HL-60 (cell line): Measurements from ENCODE around the gene CAMK2D.

Source experiments
- GABPA ChIP-seq: IDR thresholded peaks from 2 replicates; pipeline ENCODE4 v1.6.1; 2012; ENCODE audit warnings: low read depth
- POLR2AphosphoS5 ChIP-seq: IDR thresholded peaks from 2 replicates; pipeline ENCODE4 v1.6.1; 2012; ENCODE audit warnings: low read depth
- SPI1 ChIP-seq: IDR thresholded peaks from 2 replicates; pipeline ENCODE4 v1.6.1; 2012; ENCODE audit warnings: low read depth, mild to moderate bottlenecking, borderline replicate concordance
- TF ChIP-seq, protein P1 (sequence below): IDR thresholded peaks from one replicate; pipeline ENCODE4 v1.5.1; 2011; ENCODE audit warnings: low read length, control low read depth, inconsistent platforms; ENCODE audit not compliant: insufficient read depth

DNA sequence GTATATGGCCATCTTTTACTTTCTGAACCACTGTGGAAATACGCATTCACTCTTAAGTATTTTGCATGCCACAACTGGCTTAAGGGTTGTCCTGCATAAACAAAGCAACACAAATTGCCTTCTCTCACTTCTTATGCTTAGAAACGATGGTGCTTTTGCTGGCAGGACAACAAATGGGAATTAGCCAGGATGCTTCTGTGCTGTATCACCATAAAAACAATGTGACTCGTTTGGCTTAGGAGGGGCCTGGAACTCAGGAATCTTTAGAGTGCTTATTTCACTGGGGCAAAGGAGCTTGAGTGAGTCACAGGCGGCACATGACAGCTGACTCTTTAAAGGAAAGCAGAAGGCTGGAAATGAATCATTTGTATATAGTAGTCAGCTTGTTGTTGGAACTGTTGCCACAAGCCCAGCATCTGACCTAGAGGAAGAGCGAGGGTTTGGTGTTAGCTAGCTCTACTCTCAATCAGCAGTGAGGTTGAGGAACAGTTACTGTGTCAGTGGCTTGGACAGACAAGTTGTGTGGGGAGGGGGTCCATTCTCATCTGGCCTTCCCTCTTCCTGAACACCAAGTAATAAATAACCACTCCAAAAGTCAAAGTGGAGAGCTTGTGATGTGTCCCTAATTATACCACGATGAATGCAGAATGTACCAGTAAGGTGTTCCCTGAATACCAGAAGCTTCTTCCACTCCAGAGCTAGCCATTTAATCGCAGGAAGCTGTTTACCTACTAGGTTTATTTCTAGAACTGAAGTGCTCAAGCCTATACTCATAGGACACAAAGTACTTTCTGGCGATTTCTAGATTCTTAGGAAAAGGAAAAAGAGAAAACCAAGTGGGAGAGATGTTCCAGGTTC is 293.1 kb downstream of the CAMK2D start:
- TF ChIP-seq, protein P1, sequence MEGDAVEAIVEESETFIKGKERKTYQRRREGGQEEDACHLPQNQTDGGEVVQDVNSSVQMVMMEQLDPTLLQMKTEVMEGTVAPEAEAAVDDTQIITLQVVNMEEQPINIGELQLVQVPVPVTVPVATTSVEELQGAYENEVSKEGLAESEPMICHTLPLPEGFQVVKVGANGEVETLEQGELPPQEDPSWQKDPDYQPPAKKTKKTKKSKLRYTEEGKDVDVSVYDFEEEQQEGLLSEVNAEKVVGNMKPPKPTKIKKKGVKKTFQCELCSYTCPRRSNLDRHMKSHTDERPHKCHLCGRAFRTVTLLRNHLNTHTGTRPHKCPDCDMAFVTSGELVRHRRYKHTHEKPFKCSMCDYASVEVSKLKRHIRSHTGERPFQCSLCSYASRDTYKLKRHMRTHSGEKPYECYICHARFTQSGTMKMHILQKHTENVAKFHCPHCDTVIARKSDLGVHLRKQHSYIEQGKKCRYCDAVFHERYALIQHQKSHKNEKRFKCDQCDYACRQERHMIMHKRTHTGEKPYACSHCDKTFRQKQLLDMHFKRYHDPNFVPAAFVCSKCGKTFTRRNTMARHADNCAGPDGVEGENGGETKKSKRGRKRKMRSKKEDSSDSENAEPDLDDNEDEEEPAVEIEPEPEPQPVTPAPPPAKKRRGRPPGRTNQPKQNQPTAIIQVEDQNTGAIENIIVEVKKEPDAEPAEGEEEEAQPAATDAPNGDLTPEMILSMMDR: no peak
- TF ChIP-seq GABPA (no peak), POLR2AphosphoS5 (no peak), SPI1 (no peak)
